Ramos (cell line): ENCODE measurements around the gene STARD5.
"Not testable (repeated sequence)": the region's sequence is repeated elsewhere in the genome, so short reads cannot be mapped to it uniquely, and the experiment has no call there.

ENCODE experiments used
- in situ Hi-C: fragments of 300-500 bp; cut with MboI; formaldehyde crosslinking; loops from one replicate; pipeline ENCODE4 v1.14.3; 2022; ENCODE audit warnings: low sequenced_read_pairs; ENCODE audit not compliant: unreplicated experiment

Gene STARD5, protein sequence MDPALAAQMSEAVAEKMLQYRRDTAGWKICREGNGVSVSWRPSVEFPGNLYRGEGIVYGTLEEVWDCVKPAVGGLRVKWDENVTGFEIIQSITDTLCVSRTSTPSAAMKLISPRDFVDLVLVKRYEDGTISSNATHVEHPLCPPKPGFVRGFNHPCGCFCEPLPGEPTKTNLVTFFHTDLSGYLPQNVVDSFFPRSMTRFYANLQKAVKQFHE

DNA sequence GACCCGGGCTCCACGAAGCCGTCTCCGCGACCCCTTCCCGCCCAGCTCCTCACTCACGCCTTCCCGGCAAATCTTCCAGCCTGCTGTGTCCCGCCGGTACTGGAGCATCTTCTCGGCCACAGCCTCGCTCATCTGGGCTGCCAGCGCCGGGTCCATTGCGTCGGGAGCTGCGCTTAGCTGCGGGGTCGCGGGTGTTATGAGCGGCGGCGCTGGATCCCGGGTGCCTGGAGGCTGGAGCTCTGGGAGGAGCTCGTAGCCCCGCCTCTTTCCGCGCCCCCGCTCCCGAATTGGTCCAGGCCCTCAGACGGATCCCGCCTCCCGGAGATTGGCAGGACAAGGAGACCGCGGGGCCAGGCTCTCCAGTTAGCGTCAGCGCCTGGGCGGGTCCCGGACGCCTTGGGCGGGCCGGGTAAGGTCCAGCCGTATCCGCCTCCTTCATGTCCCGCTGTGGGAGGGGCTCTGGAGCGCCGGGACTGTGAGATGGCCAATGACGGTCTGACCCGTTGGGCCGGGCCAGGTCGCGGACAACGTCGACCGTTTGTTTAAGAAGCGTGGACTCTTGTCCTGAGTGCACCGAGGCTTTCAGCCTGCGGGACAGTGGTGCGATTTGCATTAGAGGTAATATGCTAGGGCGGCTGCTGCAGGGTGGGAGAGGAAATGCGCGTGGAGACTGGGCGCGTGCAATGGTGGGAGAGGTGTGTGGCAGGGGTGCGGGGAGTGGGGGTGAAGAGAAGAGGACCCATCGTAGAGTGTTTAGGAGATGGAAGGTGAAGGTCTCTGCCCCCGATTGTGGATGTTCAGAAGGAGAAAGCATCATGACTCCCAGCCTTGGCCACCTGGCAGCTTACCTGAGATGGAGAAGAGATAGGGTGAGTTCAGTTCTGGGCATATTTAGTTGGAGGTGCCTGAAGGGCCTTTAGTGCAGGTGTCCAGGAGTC is at the start of gene STARD5:
Gene STARD5 (minus strand): TSS at position 198 of the 938 bp plus-strand sequence. CDS start 42 bp downstream, at position 156.
- in situ Hi-C loops: loop anchor here (25.0 kb wide), 1 partner anchor 1213 kb away; the partner anchor contains the start of gene RPS17

DNA sequence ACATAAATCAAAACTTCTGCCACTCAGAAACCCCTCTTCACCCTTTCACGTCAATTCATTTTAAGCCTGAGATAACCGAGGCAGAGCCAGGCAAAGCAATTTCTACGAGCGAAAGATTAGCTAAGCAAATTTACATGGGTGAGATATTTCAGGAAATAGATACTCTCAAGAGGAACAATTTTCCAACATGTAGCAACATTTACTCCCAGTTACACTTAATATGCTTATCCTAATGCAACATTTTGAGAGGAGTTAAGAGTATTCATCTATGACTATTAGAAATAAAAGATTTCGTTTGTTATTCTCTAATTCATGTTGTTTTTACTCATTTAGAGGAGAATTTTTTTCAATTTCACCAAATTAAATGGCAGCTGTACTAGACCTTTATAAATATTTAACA is 49.2 kb upstream of the STARD5 start:
- in situ Hi-C loops: no loop called here

DNA sequence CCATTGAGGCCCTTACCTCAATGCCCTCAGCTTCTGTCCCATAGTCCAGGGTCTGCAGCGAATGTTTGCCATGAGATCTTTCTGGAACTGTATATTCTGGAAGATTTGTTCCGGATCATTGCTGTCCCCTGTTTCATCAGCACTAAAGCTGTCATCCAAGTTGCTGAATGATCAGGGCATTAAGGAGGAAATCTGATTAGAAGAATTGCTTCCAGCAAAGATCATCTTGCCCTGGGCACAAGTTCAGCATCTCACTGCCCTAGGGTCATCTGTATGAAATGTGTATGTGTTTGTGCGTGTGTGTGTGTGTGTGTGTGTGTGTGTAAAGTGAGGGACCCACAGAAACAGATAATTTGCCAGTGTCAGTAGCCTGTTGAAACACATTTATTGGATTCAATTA is 48.6 kb upstream of the STARD5 start:
- in situ Hi-C loops: no loop called here

DNA sequence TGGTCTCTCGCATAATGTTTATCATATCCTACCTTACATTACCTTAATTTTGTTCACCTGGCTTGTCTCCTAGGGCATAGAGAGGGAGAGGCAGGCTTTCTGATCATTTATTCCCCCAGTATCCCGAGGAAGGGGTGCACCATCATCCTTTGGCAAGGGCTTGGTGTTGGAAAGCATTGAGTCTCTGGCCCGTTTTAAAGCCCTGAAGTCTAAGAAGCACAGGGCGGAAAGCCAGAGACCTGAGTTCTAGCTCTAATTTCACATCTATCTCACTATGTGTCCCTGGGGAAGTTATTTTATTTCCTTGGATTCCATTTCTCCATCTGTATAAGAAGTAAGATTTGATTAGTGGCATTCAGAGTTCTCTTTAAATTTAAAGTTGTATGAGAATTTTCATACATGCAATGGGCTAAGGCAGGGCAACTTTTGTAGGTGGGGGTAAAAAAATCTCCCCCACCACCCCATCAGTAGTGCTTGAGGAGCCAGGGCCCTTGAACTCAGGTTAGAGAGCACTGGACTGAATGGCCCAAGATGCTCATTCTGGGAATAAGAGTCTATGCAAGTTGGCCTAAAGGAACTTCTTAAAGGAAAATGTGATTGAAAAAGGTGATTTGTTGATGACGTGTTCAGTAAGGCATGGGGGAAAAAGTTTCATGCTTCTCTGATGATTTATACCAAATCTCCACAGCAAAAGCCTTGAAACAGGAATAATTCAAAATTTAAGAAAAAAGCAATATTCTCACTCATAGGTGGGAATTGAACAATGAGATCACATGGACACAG is 40.0 kb upstream of the STARD5 start:
- in situ Hi-C loops: no loop called here

DNA sequence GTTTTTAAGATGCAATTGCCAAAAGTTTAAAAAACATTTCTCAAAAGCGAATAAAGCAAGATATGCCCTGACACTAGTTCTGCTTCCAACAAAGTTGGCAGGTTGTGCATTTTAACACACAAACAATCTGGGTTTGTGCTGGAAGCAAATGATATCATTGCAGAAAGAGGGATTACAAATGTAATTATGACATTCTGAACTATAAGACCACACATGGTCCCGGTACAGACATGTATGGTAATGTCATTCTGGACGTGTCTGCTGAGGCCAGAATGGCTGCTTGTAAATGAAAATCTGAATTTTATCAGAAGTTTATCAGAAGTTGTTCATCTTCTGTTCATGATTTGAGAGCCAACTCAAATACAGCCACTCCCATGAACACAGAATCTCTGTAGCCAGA is 39.3 kb upstream of the STARD5 start:
- in situ Hi-C loops: no loop called here

DNA sequence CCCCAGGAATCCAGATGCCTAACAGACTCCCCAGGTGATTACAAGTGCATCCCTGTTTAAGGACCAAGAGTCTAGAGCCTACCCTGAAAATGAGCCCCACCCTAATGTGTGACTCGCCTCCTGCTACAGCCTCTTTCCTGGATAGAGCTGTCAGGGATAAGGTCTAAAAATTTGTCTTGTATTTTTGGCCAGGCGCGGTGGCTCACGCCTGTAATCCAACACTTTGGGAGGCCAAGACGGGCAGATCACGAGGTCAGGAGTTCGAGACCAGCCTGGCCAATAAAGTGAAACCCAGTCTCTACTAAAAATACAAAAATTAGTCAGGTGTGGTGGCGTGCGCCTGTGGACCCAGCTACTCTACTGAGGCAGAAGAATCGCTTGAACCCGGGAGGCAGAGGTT is 38.8 kb upstream of the STARD5 start:
- in situ Hi-C loops: no loop called here

DNA sequence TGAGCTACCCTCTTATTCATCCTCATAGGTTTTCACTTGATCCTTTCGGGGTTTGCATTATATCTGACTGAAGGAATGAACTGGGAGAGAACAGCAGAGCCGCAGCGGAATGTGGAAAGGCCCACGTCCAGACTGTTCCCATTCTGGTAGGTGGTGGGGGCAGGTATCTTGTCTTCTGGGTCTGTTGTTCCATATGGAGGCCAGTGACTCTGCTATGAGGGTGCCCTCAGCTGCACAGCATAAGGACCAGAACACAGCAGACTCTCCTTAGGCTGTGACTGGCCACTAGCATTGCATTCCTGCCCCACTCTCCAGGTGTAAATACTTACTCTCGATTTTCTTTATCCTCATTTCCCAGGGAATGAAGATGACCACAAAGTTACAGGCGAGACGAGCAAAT is 38.0 kb upstream of the STARD5 start:
- in situ Hi-C loops: no loop called here

DNA sequence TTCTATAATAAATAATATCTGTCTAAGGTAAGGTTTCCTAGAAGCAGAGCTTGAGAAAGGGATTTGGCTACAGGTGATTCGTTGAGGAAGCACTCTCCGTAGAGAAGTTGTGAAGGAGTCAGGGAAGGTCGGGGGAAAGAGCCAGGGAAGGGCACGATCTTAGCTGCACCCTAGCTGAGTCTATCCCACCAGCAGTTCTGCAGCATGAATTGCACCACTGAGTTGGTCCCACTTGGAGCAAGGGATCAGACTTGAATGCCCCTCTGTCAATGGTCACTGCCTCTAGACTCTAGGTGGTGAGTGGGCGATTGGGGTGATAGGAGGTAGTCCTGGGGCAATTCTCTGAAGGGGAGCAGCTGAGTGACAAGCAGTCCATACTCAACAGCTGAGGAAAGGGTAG is 36.5 kb upstream of the STARD5 start:
- in situ Hi-C loops: no loop called here

DNA sequence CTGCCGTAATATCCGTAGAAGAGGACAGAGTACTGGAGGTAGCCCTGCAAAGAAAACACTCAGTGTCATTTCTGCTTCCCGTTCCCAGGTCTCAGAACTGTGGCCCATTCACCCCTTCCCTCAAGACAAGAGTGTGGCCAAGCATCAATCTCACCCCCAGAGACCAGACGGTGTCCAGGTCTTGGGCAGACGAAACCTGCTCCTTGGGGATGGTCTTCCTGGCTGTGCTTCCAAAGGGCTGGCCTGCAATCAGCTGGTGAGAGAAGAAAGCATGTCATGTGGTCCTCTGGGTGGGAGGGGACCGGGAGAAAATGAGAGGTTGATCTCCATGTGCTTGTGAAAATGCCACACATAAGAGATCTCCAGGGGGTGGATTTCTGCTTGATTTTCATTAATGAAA is 34.3 kb upstream of the STARD5 start:
- in situ Hi-C loops: no loop called here

DNA sequence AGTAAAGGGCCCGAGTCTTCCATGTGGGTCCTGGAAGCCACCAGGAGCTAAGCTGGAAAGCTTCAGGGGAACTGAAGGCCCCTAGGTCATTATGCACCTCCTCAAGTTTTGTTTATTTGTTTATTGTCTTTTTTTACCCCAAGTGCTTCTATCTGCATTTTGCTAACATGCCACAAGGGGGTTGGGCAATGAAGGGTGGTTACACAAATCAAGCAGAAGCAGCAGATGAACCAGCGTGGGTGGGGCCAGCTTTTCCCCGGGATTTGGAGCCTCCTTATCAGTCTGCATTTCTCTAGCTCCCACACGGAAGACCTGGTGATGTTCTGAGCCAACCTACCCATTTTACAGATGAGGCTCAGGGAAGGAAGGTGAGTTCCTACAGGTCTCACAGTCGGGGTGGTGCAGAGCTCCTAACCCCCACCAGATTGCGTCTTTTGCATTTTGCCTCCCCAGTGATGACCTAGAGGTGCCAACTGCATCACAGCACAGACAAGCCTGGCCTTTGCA is 33.3 kb upstream of the STARD5 start:
- in situ Hi-C loops: no loop called here

DNA sequence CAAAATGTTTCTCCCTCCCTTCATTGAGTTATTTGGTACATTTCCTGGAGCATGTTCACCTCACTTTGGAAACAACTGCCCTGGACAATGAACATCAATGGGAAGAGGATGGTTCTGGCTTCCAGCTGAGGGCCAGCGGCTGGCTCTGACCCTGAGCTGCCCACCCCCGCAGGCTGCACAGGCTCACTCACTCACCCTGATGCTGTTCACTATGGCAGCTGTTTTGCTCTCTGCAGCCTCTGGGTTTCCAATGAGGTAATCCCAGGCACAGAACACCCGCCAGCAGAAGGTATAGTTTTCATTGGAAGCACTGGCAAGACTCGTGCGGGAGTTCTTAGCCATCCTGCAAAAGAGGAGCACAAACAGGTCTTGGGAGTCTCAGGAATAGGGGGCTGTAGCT is 32.3 kb upstream of the STARD5 start:
- in situ Hi-C loops: no loop called here

DNA sequence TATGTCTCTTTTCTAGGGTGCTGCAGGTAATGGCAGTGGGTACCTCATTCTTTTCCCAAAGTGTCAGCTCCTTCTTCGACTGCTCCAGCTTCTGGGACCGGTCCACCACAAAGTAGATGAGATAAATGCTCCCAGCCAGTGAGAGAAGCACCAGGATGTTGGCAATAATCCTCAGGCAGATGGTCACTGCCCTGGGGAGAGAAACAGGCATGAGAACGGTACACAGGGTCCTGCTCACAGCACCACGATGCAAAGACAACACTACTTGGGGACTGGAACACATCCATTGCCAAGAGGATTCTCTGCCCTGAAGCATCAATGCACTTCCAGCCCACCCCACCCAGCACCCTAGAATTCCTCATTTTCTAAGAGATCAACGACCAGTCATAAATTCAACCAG is 27.7 kb upstream of the STARD5 start:
- in situ Hi-C loops: no loop called here

DNA sequence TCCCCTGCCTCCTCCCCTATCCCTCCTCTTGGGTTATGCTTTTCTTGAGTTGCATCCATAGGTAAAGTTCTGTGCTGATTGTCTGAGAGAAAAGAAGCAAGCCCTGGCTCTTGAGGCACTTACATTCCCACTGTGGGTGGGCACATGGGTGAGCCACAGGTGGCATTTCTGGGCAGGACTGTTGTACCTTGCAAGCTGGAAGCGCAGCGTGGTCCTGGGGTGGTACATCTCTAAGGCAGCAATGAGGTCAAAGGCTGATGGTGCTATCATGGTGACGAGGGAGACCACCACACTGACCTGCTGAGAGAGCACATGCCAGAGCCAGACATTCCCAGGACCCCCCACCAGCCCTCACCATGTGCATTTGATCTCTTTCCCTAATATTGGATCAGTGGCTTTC is 25.3 kb upstream of the STARD5 start:
- in situ Hi-C loops: no loop called here

DNA sequence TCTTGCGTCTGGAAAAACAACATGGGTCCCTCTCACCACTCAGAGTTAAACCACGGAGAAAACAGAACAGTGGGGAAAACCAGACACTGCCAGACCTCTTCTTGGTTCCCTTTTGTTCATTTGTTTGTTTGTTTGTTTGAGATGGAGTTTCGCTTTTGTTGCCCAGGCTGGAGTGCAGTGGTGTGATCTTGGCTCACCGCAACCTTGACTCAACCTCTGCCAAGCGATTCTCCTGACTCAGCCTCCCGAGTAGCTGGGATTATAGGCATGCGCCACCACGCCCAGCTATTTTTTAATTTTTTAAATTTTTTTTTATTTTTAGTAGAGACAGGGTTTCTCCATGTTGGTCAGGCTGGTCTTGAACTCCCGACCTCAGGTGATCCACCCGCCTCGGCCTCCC is 24.8 kb upstream of the STARD5 start:
- in situ Hi-C loops: not testable (repeated sequence)

DNA sequence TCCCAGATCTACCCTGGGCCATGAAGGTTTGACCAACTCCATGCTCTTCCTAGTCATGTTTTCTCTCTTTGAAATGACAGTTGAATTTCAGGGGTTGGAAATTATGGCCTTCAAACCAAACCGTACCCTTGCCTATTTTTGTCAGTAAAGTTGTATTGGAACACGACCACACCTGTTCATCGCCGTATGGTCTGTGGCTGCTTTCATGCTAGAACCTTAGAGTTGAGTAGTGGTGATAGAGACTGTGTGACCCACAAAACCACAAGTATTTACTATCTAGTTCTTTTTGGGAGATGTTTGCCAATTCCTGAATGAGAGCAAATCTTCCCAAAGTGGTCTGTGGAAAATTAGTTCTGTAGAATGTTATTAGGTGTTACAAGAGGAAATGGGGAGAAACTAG is 24.0 kb upstream of the STARD5 start:
- in situ Hi-C loops: no loop called here

DNA sequence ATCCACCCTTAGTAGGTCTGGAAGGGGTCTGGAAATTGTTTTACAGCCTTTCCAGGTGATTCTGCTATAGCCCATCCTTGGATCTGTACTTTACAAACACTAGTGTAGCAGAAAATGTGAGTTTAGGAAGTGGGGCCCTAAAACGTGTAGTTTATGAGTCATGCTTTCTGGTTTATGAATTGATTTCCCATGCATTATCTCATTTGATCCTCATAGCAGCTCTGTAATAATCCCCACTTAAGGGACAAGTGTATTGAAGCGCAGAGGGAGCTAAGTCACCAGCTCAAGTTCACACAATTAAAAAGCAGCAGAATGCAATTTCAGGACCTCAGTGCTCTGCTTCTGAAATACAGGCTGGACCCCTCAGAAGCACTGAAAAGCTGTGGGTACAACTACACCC is 22.7 kb upstream of the STARD5 start:
- in situ Hi-C loops: no loop called here

DNA sequence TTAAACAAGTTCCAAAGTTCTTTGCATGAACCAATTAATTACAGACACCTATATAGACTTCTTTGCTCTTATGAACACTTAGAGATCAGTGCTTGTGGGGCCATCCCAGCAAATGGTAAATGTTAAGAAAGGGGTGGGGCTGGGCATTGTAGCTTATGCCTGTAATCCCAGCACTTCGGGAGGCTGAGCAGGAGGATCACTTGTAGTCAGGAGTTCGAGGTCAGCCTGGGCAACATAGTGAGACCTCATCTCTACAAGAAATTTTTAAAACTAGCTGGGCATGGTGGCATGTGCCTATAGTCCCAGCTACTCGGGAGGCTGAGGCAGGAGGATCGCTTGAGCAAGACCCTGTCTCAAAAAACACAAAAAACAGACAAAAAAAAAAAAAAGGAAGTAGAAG is 19.4 kb upstream of the STARD5 start:
- in situ Hi-C loops: no loop called here

DNA sequence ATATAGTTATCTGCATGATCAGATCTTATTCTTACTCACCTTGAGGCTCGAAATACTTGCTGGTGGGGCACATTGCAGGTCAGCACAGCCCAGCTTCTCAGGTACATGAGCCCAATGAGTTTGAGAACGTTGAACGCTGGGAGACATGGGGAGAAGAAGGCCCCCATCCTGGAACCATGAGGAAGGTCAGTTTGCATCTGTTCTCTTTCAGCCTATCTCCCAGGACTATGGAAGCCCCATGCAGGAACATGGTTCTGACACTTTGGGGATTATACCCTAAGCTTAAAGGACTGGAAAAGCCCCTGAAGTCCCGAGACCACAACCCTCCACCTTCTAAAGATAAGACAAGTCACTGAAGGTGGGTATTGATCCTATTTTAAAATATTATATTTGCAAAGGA is 17.4 kb upstream of the STARD5 start:
- in situ Hi-C loops: no loop called here

DNA sequence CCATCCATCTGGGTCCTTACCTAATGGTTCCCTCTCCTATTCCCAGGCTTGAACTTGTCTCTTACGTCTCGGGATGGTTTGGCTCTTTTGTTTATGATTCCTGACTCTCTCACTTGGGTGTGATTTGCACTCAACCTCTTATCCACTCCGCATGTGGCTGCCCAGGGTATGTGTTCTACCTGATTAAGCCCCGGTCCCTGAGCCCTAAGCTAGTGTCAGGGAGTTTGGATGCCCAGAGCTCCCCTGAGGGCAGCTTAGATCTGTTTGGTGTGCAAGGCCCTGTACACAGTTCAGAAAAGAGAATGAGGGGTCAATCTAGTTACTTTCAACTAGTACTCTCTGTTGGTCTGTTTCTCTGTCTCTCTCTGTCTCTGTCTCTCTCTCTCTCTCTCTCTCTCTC is 15.9 kb upstream of the STARD5 start:
- in situ Hi-C loops: no loop called here

DNA sequence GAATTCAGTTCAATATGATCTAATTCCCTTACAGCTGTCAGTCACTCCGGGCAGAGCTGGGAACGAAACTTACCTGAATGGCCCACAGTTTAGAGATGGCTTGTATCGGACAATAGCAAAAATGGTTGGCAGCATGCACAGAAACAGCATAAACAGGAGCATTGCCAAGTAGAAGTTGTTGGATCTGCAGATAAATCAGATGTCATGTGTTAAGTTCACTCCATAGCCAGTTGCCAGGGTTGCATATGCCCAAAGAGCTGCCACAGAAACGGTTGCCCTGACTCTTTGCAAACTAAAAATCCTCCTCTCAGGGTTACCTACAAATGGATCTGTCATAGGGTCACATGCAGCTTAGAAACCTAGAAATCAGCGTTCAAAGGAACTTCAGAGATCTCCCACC is 15.4 kb upstream of the STARD5 start:
- in situ Hi-C loops: no loop called here
